Memory B cell (primary cell): ENCODE measurements around the gene IGF1R.
"Not testable (repeated sequence)": the region's sequence is repeated elsewhere in the genome, so short reads cannot be mapped to it uniquely, and the experiment has no call there.

ENCODE experiments used
- ATAC-seq: fragments of 150-1000 bp; cut with Tn5 transposase; 2 replicates; pipeline ENCODE4 v1.10.0; 2021; ENCODE audit warnings: low read depth, mild to moderate bottlenecking, moderate library complexity
- DNase-seq, 2 donors: peaks; one replicate each; pipeline ENCODE4 v3.0.0; 2022; ENCODE audit warnings: low spot score in 2 of 2
- H3K27ac Mint-ChIP-seq: one replicate; pipeline ENCODE4 v1.8.0; 2022; ENCODE audit warnings: mild to moderate bottlenecking, moderate library complexity, mixed read lengths
- H3K27me3 Mint-ChIP-seq: one replicate; pipeline ENCODE4 v1.8.0; 2022; ENCODE audit warnings: mixed read lengths
- H3K36me3 Mint-ChIP-seq: one replicate; pipeline ENCODE4 v1.8.0; 2022; ENCODE audit warnings: mild to moderate bottlenecking, mixed read lengths
- H3K4me1 Mint-ChIP-seq: one replicate; pipeline ENCODE4 v1.8.0; 2022; ENCODE audit warnings: mixed read lengths
- H3K4me3 Mint-ChIP-seq: one replicate; pipeline ENCODE4 v1.8.0; 2022; ENCODE audit warnings: mild to moderate bottlenecking, moderate library complexity, mixed read lengths
- H3K9me3 Mint-ChIP-seq: one replicate; pipeline ENCODE4 v1.8.0; 2022; ENCODE audit warnings: mixed read lengths

Gene IGF1R

GRCh38 chr15:98965134-98965491, 316.8 kb downstream of the IGF1R start:
- not testable (repeated sequence) for ATAC-seq, H3K4me3 Mint-ChIP-seq, H3K9me3 Mint-ChIP-seq, H3K4me1 Mint-ChIP-seq, DNase-seq, H3K27ac Mint-ChIP-seq, H3K27me3 Mint-ChIP-seq
- peaks cover 18% of the 10 kb centered on the region for H3K36me3 Mint-ChIP-seq

GRCh38 chr15:98965597-98965996, 317.3 kb downstream of the IGF1R start:
- ATAC-seq, result no peak
- Mint-ChIP-seq H3K4me1 (no peaks in the 10 kb centered on the region), H3K27me3 (peaks cover 6% of the 10 kb centered on the region), H3K9me3 (peaks cover 5% of the 10 kb centered on the region), H3K36me3 (peaks cover 18% of the 10 kb centered on the region), H3K27ac (no peak overlapping the region), H3K4me3 (no peak overlapping the region)
- no peak for DNase-seq

GRCh38 chr15:98966091-98966787, 317.9 kb downstream of the IGF1R start:
- Mint-ChIP-seq H3K9me3 (peaks cover 5% of the 10 kb centered on the region), H3K4me3 (no peak overlapping the region), H3K27ac (no peak overlapping the region), H3K36me3 (peaks cover 16% of the 10 kb centered on the region), H3K27me3 (peaks cover 6% of the 10 kb centered on the region), H3K4me1 (no peaks in the 10 kb centered on the region)
- no peak for ATAC-seq
- DNase-seq, result no peak

- DNase-seq (no peak), ATAC-seq (no peak)
- no peaks in the 10 kb centered on the region for H3K4me1 Mint-ChIP-seq
- peaks cover 9% of the 10 kb centered on the region for H3K36me3 Mint-ChIP-seq
- peaks cover 2% of the 10 kb centered on the region for H3K9me3 Mint-ChIP-seq
- H3K27me3 Mint-ChIP-seq, result peaks cover 6% of the 10 kb centered on the region
- no peak overlapping the region for H3K27ac Mint-ChIP-seq
- no peak overlapping the region for H3K4me3 Mint-ChIP-seq
These were observed 318.8 kb downstream of the IGF1R start for GRCh38 chr15:98967096-98967495.

GRCh38 chr15:98967916-98968315, 319.6 kb downstream of the IGF1R start:
- Mint-ChIP-seq H3K9me3 (no peaks in the 10 kb centered on the region), H3K27me3 (peaks cover 6% of the 10 kb centered on the region), H3K4me3 (no peak overlapping the region), H3K36me3 (peaks cover 4% of the 10 kb centered on the region), H3K27ac (no peak overlapping the region), H3K4me1 (no peaks in the 10 kb centered on the region)
- no peak for ATAC-seq
- no peak for DNase-seq

GRCh38 chr15:98968576-98968975, 320.2 kb downstream of the IGF1R start:
- no peak for DNase-seq
- ATAC-seq, result no peak
- Mint-ChIP-seq H3K36me3 (no peaks in the 10 kb centered on the region), H3K27ac (no peak overlapping the region), H3K4me1 (no peaks in the 10 kb centered on the region), H3K9me3 (no peaks in the 10 kb centered on the region), H3K27me3 (peaks cover 6% of the 10 kb centered on the region), H3K4me3 (no peak overlapping the region)

- Mint-ChIP-seq H3K36me3 (no peaks in the 10 kb centered on the region), H3K4me1 (no peaks in the 10 kb centered on the region), H3K27me3 (peaks cover 6% of the 10 kb centered on the region), H3K9me3 (no peaks in the 10 kb centered on the region), H3K4me3 (no peak overlapping the region), H3K27ac (no peak overlapping the region)
- DNase-seq (no peak), ATAC-seq (no peak)
These were observed 320.9 kb downstream of the IGF1R start for GRCh38 chr15:98969126-98969735.

GRCh38 chr15:98970799-98971198, 322.5 kb downstream of the IGF1R start:
- no peak overlapping the region for H3K4me3 Mint-ChIP-seq
- no peaks in the 10 kb centered on the region for H3K4me1 Mint-ChIP-seq
- DNase-seq (no peak), ATAC-seq (no peak)
- peaks cover 5% of the 10 kb centered on the region for H3K27me3 Mint-ChIP-seq
- no peaks in the 10 kb centered on the region for H3K36me3 Mint-ChIP-seq
- no peaks in the 10 kb centered on the region for H3K9me3 Mint-ChIP-seq
- H3K27ac Mint-ChIP-seq, result no peak overlapping the region

GRCh38 chr15:98976500-98976899, 328.2 kb downstream of the IGF1R start:
- Mint-ChIP-seq H3K9me3 (peaks cover 3% of the 10 kb centered on the region), H3K27me3 (no peaks in the 10 kb centered on the region), H3K4me3 (no peak overlapping the region), H3K4me1 (no peaks in the 10 kb centered on the region), H3K36me3 (no peaks in the 10 kb centered on the region), H3K27ac (no peak overlapping the region)
- ATAC-seq (no peak), DNase-seq (no peak)

- Mint-ChIP-seq H3K4me1 (no peaks in the 10 kb centered on the region), H3K27me3 (peaks cover 2% of the 10 kb centered on the region), H3K4me3 (no peak overlapping the region), H3K9me3 (peaks cover 3% of the 10 kb centered on the region), H3K36me3 (no peaks in the 10 kb centered on the region), H3K27ac (no peak overlapping the region)
- DNase-seq, result no peak
- no peak for ATAC-seq
These were observed 329.1 kb downstream of the IGF1R start for GRCh38 chr15:98977441-98977840.

- no peaks in the 10 kb centered on the region for H3K36me3 Mint-ChIP-seq
- ATAC-seq, result no peak
- H3K4me3 Mint-ChIP-seq, result no peak overlapping the region
- no peak overlapping the region for H3K27ac Mint-ChIP-seq
- no peaks in the 10 kb centered on the region for H3K4me1 Mint-ChIP-seq
- H3K9me3 Mint-ChIP-seq, result peaks cover 3% of the 10 kb centered on the region
- no peak for DNase-seq
- peaks cover 2% of the 10 kb centered on the region for H3K27me3 Mint-ChIP-seq
These were observed 329.8 kb downstream of the IGF1R start for GRCh38 chr15:98978153-98978552.

- H3K4me1 Mint-ChIP-seq, result no peaks in the 10 kb centered on the region
- H3K27ac Mint-ChIP-seq, result no peak overlapping the region
- H3K36me3 Mint-ChIP-seq, result no peaks in the 10 kb centered on the region
- ATAC-seq, result no peak
- DNase-seq, result no peak
- H3K4me3 Mint-ChIP-seq, result no peak overlapping the region
- peaks cover 3% of the 10 kb centered on the region for H3K9me3 Mint-ChIP-seq
- H3K27me3 Mint-ChIP-seq, result peaks cover 2% of the 10 kb centered on the region
These were observed 332.5 kb downstream of the IGF1R start for GRCh38 chr15:98980899-98981228.

GRCh38 chr15:98981851-98982722, 333.7 kb downstream of the IGF1R start:
- H3K4me1 Mint-ChIP-seq, result no peaks in the 10 kb centered on the region
- H3K27me3 Mint-ChIP-seq, result peaks cover 6% of the 10 kb centered on the region
- DNase-seq, result no peak
- H3K4me3 Mint-ChIP-seq, result no peak overlapping the region
- H3K27ac Mint-ChIP-seq, result no peak overlapping the region
- no peak for ATAC-seq
- no peaks in the 10 kb centered on the region for H3K36me3 Mint-ChIP-seq
- peaks cover 7% of the 10 kb centered on the region for H3K9me3 Mint-ChIP-seq

- ATAC-seq, result no peak
- no peak for DNase-seq
- Mint-ChIP-seq H3K27ac (no peak overlapping the region), H3K9me3 (peaks cover 4% of the 10 kb centered on the region), H3K4me3 (no peak overlapping the region), H3K36me3 (no peaks in the 10 kb centered on the region), H3K4me1 (no peaks in the 10 kb centered on the region), H3K27me3 (peaks cover 6% of the 10 kb centered on the region)
These were observed 335.0 kb downstream of the IGF1R start for GRCh38 chr15:98983334-98983733.
